ENCODE measurements around the gene CCDC85B.

DNA sequence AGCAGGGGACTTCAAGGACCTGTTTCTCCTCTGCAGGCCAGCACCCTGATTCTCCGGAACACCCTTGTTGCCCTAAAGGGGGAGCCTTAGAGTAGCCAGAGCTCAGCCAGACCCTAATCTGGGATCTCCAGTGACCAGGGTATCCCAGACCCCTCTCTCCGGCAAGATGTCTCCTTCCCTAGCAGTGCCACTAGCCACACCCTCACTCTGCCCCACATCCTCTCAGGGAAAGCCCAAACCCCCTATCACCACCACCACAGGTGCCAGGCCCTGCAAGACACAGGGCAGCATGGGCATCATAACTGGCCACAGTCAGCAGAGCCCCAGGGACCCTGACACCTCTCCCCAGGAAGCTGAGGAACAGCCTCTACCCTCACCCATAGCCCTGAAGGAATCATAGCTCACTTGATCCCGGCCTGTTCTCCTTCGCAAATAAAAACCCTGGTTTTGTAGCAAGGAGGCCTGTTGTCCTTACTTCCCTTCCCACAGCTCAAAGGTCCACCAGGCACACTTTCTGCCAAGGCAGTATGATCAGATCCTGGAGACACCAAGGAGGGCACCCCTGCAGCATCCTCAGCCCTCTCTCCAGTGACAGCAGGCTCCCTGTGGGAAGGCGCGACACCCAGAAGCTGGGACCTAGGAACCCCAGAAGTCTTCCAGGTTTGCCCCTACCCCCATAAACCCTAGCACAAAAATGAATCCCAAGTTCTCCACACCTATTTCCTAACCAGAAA lies 37.1 kb upstream of the CCDC85B start:
- TF ChIP-seq ZBTB7A (IDR thresholded peaks at IDR 0.05; ENCODE audit: low read depth) (no peak), RAD21 (IDR thresholded peaks at IDR 0.05; ENCODE audit: low read depth) (no peak), EP300 (IDR thresholded peaks at IDR 0.05; ENCODE audit: borderline replicate concordance) (no peak), FOXM1 (IDR thresholded peaks at IDR 0.05; ENCODE audit: borderline replicate concordance, low read depth) (no peak), CREB1 (IDR thresholded peaks at IDR 0.05; ENCODE audit: low read depth) (no peak), CEBPB (IDR thresholded peaks at IDR 0.05) (no peak), TAF1 (IDR thresholded peaks at IDR 0.05; ENCODE audit: low read depth) (no peak)
- TF ChIP-seq, protein P1, sequence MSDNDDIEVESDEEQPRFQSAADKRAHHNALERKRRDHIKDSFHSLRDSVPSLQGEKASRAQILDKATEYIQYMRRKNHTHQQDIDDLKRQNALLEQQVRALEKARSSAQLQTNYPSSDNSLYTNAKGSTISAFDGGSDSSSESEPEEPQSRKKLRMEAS (IDR thresholded peaks at IDR 0.05), result no peak
